K562 (cell line): ENCODE measurements around the gene KLHL6. TPM values are rescaled to one million over a fixed set of nuclear protein-coding genes. Genes with fewer than 3 reads are reported as not detected.

Experiments
- COPS2 ChIP-seq: fragments of 450-650 bp; conservative IDR thresholded peaks from 2 replicates; pipeline ENCODE4 v1.6.1; 2016; ENCODE audit warnings: mild to moderate bottlenecking, moderate library complexity
- ESRRB ChIP-seq: fragments of 250-450 bp; sonication (Bioruptor Pico); IDR thresholded peaks from 2 replicates; pipeline ENCODE4 v1.5.0; 2020; ENCODE audit warnings: mild to moderate bottlenecking, moderate library complexity, borderline replicate concordance
- NCOR1 ChIP-seq: fragments of 450-650 bp; IDR thresholded peaks from 2 replicates; pipeline ENCODE4 v1.6.1; 2016; ENCODE audit warnings: mild to moderate bottlenecking, moderate library complexity
- NFATC3 ChIP-seq: fragments of 450-650 bp; IDR thresholded peaks from 2 replicates; pipeline ENCODE4 v1.6.1; 2017; ENCODE audit warnings: mild to moderate bottlenecking
- NFIX ChIP-seq: fragments of 250-450 bp; sonication (Bioruptor Pico); IDR thresholded peaks from 2 replicates; pipeline ENCODE4 v1.4.0; 2020; ENCODE audit warnings: low read depth, mild to moderate bottlenecking, moderate library complexity
- ZBED1 ChIP-seq: IDR thresholded peaks from 2 replicates; pipeline ENCODE4 v1.6.1; 2014
- ZC3H8 ChIP-seq: fragments of 450-650 bp; IDR thresholded peaks from 2 replicates; pipeline ENCODE4 v1.6.1; 2017
- ZNF23 ChIP-seq: fragments of 250-450 bp; sonication (Bioruptor Pico); IDR thresholded peaks from 2 replicates; pipeline ENCODE4 v1.4.0; 2020; ENCODE audit warnings: mild to moderate bottlenecking
- ZNF3 ChIP-seq: fragments of 250-450 bp; sonication (Bioruptor Pico); IDR thresholded peaks from 2 replicates; pipeline ENCODE4 v1.5.0; 2021; ENCODE audit warnings: mild to moderate bottlenecking, moderate library complexity
- ZNF316 ChIP-seq: fragments of 450-650 bp; IDR thresholded peaks from 2 replicates; pipeline ENCODE4 v1.6.1; 2016
- polyA plus RNA-seq, 8 experiments: library from polyadenylated mRNA; depleted of rRNA in 4 of 8; stranded (reverse) in 5 of 8; unstranded in 3 of 8; fragments of >200 nt; fragmentation: Nextera tagmentation in 2 of 8; fragmentation: Illumina TruSeq in 1 of 8; extraction: Ambion mirVana in 2 of 8; extraction: Trizol in 1 of 8; gene quantifications; 2 replicates each; pipeline versions ENCODE4 v1.2.1 to v1.2.3, GENCODE V29; 2011 to 2014; ENCODE audit warnings: inconsistent platforms in 1 of 8, missing spikeins in 1 of 8
- total RNA-seq, 7 experiments: library from RNA; depleted of rRNA in 6 of 7; stranded (reverse); fragments of >200 nt in 6 of 7; fragmentation: Illumina TruSeq in 2 of 7; extraction: Trizol in 2 of 7; gene quantifications; 2 replicates each; pipeline versions ENCODE4 v1.2.1 to v1.2.3, GENCODE V29; 2011 to 2021; ENCODE audit warnings: low replicate concordance in 1 of 7
- TF ChIP-seq, protein P1 (sequence below), 2 experiments: IDR thresholded peaks; 2 replicates each; pipeline ENCODE4 v1.6.1; 2012; ENCODE audit warnings: improper control_type of control experiment in 2 of 2, low read depth in 2 of 2, low read length in 2 of 2, borderline replicate concordance in 1 of 2
- TF ChIP-seq, protein P2 (sequence below): fragments of 250-450 bp; sonication (Bioruptor Pico); IDR thresholded peaks from 2 replicates; pipeline ENCODE4 v1.5.0; 2022; ENCODE audit warnings: mild to moderate bottlenecking
- TF ChIP-seq, protein P3 (sequence below): fragments of 450-650 bp; formaldehyde crosslinking; conservative IDR thresholded peaks from 2 replicates; pipeline ENCODE4 v1.4.0; 2022; ENCODE audit warnings: mild to moderate bottlenecking, missing genetic modification characterization
- TF ChIP-seq, protein P4 (sequence below): IDR thresholded peaks from 2 replicates; pipeline ENCODE4 v1.6.1; 2012; ENCODE audit warnings: low read depth, low read length, improper control_type of control experiment, borderline replicate concordance
- TF ChIP-seq, protein P5 (sequence below): sonication (generic); formaldehyde crosslinking; IDR thresholded peaks from 2 replicates; pipeline ENCODE4 v1.8.1; 2023; ENCODE audit warnings: missing genetic modification reagents, mild to moderate bottlenecking, borderline replicate concordance

Gene KLHL6
- total and polyA plus RNA-seq, 9 of the 15 experiments (the other 6 are each of a cell fraction or from before 2014, with no cell fraction given): 0.18 to 2.1 (median 1.4) TPM

DNA sequence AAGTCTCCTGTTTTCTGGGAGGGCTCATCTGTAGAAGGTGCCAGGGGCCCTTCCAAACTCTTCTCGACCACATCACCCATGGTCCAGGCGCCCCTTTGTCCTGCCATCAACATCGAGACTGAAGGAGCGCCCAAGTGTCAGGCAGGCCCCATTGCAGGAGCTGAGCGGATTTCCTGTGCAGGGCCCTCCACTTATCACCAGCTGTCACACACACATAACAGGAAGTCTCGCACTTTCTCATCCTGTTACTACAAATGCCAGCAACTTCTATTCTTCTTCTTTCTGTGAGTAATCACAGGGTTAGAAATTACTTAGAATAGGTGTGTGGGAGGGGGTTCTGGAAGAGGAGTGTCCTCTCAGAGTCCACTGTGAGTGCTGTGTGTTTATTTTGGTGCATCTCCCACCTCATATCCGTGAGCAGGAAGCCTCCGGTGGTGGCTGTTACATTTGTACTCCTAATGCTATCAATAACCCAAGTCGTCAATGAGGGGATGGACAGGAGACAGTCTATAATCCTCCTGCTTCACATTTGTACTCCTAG lies at the start of gene KLHL6 (continued):
- TF ChIP-seq, protein P1, sequence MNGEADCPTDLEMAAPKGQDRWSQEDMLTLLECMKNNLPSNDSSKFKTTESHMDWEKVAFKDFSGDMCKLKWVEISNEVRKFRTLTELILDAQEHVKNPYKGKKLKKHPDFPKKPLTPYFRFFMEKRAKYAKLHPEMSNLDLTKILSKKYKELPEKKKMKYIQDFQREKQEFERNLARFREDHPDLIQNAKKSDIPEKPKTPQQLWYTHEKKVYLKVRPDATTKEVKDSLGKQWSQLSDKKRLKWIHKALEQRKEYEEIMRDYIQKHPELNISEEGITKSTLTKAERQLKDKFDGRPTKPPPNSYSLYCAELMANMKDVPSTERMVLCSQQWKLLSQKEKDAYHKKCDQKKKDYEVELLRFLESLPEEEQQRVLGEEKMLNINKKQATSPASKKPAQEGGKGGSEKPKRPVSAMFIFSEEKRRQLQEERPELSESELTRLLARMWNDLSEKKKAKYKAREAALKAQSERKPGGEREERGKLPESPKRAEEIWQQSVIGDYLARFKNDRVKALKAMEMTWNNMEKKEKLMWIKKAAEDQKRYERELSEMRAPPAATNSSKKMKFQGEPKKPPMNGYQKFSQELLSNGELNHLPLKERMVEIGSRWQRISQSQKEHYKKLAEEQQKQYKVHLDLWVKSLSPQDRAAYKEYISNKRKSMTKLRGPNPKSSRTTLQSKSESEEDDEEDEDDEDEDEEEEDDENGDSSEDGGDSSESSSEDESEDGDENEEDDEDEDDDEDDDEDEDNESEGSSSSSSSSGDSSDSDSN (IDR thresholded peaks at IDR 0.05; ENCODE audit: borderline replicate concordance in 1 of 2, low read depth in 2 of 2, low read length in 2 of 2): no peak
- TF ChIP-seq NFIX (CRISPR knock-in tag) (no peak), ZNF3 (CRISPR knock-in tag) (no peak), NFATC3 (no peak), ZC3H8 (no peak), ZNF316 (no peak), ESRRB (CRISPR knock-in tag) (no peak), ZBED1 (no peak), COPS2 (no peak), ZNF23 (CRISPR knock-in tag) (no peak), NCOR1 (0 out of 2 replicates have a peak, but pooled peaks have one; percentile 23)
- TF ChIP-seq, protein P2, sequence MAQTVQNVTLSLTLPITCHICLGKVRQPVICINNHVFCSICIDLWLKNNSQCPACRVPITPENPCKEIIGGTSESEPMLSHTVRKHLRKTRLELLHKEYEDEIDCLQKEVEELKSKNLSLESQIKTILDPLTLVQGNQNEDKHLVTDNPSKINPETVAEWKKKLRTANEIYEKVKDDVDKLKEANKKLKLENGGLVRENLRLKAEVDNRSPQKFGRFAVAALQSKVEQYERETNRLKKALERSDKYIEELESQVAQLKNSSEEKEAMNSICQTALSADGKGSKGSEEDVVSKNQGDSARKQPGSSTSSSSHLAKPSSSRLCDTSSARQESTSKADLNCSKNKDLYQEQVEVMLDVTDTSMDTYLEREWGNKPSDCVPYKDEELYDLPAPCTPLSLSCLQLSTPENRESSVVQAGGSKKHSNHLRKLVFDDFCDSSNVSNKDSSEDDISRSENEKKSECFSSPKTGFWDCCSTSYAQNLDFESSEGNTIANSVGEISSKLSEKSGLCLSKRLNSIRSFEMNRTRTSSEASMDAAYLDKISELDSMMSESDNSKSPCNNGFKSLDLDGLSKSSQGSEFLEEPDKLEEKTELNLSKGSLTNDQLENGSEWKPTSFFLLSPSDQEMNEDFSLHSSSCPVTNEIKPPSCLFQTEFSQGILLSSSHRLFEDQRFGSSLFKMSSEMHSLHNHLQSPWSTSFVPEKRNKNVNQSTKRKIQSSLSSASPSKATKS (CRISPR knock-in tag): no peak
- TF ChIP-seq, protein P3, sequence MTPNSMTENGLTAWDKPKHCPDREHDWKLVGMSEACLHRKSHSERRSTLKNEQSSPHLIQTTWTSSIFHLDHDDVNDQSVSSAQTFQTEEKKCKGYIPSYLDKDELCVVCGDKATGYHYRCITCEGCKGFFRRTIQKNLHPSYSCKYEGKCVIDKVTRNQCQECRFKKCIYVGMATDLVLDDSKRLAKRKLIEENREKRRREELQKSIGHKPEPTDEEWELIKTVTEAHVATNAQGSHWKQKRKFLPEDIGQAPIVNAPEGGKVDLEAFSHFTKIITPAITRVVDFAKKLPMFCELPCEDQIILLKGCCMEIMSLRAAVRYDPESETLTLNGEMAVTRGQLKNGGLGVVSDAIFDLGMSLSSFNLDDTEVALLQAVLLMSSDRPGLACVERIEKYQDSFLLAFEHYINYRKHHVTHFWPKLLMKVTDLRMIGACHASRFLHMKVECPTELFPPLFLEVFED (CRISPR knock-in tag): no peak
- TF ChIP-seq, protein P4, sequence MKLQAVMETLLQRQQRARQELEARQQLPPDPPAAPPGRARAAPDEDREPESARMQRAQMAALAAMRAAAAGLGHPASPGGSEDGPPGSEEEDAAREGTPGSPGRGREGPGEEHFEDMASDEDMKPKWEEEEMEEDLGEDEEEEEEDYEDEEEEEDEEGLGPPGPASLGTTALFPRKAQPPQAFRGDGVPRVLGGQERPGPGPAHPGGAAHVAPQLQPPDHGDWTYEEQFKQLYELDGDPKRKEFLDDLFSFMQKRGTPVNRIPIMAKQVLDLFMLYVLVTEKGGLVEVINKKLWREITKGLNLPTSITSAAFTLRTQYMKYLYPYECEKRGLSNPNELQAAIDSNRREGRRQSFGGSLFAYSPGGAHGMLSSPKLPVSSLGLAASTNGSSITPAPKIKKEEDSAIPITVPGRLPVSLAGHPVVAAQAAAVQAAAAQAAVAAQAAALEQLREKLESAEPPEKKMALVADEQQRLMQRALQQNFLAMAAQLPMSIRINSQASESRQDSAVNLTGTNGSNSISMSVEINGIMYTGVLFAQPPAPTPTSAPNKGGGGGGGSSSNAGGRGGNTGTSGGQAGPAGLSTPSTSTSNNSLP: no peak
- TF ChIP-seq, protein P5, sequence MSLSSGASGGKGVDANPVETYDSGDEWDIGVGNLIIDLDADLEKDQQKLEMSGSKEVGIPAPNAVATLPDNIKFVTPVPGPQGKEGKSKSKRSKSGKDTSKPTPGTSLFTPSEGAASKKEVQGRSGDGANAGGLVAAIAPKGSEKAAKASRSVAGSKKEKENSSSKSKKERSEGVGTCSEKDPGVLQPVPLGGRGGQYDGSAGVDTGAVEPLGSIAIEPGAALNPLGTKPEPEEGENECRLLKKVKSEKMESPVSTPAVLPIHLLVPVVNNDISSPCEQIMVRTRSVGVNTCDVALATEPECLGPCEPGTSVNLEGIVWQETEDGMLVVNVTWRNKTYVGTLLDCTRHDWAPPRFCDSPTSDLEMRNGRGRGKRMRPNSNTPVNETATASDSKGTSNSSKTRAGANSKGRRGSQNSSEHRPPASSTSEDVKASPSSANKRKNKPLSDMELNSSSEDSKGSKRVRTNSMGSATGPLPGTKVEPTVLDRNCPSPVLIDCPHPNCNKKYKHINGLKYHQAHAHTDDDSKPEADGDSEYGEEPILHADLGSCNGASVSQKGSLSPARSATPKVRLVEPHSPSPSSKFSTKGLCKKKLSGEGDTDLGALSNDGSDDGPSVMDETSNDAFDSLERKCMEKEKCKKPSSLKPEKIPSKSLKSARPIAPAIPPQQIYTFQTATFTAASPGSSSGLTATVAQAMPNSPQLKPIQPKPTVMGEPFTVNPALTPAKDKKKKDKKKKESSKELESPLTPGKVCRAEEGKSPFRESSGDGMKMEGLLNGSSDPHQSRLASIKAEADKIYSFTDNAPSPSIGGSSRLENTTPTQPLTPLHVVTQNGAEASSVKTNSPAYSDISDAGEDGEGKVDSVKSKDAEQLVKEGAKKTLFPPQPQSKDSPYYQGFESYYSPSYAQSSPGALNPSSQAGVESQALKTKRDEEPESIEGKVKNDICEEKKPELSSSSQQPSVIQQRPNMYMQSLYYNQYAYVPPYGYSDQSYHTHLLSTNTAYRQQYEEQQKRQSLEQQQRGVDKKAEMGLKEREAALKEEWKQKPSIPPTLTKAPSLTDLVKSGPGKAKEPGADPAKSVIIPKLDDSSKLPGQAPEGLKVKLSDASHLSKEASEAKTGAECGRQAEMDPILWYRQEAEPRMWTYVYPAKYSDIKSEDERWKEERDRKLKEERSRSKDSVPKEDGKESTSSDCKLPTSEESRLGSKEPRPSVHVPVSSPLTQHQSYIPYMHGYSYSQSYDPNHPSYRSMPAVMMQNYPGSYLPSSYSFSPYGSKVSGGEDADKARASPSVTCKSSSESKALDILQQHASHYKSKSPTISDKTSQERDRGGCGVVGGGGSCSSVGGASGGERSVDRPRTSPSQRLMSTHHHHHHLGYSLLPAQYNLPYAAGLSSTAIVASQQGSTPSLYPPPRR (CRISPR knock-in tag): no peak
